ENCODE measurements around the gene SLFNL1.

Gene SLFNL1

DNA sequence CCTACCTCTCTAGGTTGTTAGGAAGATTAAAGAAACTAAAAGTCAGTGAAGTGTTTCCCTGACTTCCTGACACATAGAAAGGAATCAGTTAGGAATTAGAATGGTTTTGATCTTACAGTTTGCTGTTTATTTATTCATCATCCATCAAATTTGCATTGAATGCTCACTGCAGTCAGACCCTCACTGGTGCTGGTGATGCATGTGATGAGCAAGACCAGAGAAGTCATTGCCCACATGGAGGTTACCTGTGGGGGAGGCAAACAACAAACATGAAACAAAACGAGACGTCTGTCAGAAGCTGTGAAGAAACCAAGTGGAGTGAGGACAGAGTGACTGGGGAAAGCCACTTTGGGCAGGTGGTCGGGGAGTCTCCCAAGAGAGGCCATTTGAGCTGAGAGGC, 35.6 kb downstream of the SLFNL1 start:
- TF ChIP-seq, protein P1, sequence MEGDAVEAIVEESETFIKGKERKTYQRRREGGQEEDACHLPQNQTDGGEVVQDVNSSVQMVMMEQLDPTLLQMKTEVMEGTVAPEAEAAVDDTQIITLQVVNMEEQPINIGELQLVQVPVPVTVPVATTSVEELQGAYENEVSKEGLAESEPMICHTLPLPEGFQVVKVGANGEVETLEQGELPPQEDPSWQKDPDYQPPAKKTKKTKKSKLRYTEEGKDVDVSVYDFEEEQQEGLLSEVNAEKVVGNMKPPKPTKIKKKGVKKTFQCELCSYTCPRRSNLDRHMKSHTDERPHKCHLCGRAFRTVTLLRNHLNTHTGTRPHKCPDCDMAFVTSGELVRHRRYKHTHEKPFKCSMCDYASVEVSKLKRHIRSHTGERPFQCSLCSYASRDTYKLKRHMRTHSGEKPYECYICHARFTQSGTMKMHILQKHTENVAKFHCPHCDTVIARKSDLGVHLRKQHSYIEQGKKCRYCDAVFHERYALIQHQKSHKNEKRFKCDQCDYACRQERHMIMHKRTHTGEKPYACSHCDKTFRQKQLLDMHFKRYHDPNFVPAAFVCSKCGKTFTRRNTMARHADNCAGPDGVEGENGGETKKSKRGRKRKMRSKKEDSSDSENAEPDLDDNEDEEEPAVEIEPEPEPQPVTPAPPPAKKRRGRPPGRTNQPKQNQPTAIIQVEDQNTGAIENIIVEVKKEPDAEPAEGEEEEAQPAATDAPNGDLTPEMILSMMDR (IDR thresholded peaks at IDR 0.05; ENCODE audit: extremely low read depth, missing control alignments), result no peak
- no peak for DNase-seq (ENCODE audit: low spot score)

DNA sequence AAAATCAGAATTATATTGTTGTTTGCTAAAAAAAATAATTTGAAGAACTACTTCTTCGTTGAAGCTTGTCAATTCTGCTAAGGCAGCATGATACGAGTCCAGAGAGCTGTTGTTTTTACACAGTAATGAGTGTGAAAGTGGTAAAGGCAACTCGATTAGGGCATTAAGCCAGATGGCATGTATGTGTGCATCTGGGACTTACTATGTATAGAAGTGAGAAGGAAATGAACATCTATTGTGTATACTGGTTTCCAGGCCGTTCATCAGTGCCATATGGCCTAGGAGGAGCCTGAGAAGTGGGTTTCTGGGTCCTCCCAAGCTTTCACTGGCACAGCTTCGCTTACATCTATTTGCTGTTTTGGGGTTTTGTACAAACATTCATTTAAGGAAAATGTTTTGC, 36.4 kb downstream of the SLFNL1 start:
- TF ChIP-seq, protein P1 (IDR thresholded peaks at IDR 0.05; ENCODE audit: extremely low read depth, missing control alignments), result no peak
- DNase-seq (ENCODE audit: low spot score), result no peak

DNA sequence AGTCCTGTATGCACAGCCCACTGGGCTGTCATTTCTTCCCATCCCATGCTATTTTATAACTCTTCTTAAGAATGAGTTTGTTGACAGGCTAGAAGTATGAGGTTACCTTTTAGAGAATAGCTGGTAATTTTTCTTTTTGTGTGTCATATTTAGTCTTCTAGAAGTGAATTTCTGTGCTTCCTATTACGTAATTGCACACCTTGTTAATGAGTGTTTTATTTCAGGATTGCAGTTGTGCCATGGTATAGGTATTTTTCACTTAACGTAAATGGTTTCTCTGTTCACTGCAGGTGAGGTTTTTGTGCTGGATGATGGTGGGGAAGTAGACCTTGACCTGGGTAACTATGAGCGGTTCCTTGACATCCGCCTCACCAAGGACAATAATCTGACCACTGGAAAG, 37.0 kb downstream of the SLFNL1 start:
- no peak for DNase-seq (ENCODE audit: low spot score)
- TF ChIP-seq, protein P1 (IDR thresholded peaks at IDR 0.05; ENCODE audit: extremely low read depth, missing control alignments), result no peak

DNA sequence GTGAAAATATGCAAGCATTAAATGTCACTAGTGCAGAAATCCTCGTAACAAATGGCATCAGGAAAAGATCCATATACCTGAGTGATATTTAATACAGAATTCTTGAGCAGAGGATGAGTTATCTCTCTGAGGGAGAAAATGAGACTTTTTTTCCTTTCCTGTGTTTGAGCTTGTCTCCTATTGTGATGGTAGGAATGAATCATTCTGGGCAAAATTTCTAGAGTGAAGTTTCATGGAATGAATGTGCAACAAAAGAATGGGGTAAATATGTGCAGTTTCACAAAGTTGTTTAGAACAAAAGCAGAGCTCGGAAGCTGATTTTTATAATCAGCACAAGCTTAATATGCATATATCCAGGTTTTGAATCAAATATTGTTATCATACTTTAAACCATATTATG, 37.5 kb downstream of the SLFNL1 start:
- no peak for DNase-seq (ENCODE audit: low spot score)
- TF ChIP-seq, protein P1 (IDR thresholded peaks at IDR 0.05; ENCODE audit: extremely low read depth, missing control alignments), result no peak

DNA sequence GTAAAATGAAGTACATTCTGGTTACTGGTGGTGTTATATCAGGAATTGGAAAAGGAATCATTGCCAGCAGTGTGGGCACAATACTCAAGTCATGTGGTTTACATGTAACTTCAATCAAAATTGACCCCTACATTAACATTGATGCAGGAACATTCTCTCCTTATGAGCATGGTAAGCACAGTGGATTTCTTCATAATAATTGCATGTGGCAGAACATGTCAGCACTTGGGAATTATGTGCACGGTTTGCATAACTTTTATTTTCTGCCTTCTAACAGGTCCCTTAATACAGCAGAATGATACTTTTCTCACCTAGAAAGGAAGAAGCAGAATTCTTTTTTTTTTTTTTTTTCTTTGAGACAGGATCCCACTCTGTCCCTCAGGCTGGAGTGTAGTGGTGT, 38.2 kb downstream of the SLFNL1 start:
- TF ChIP-seq, protein P1 (IDR thresholded peaks at IDR 0.05; ENCODE audit: extremely low read depth, missing control alignments), result no peak
- DNase-seq (ENCODE audit: low spot score), result no peak

DNA sequence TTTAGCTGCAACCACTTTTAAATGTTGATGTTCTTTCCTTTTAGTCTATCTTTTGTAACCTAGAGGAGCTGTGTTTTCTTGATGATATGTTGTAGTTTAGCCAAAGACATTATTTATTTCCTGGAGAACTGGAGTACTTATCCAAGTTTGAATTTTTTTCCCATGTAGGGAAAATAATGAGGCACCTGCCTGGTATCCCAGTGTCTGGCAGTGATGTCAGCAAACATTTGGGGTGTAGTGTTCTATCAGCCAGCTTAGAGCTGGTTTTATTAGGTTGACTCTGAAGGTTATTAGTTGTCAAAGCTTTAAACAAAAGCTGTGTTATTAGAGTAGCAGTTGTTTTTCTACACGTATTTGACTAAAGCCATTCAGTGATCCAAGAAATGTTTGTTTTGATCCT, 38.8 kb downstream of the SLFNL1 start:
- TF ChIP-seq, protein P1 (IDR thresholded peaks at IDR 0.05; ENCODE audit: extremely low read depth, missing control alignments), result no peak
- DNase-seq (ENCODE audit: low spot score), result no peak

DNA sequence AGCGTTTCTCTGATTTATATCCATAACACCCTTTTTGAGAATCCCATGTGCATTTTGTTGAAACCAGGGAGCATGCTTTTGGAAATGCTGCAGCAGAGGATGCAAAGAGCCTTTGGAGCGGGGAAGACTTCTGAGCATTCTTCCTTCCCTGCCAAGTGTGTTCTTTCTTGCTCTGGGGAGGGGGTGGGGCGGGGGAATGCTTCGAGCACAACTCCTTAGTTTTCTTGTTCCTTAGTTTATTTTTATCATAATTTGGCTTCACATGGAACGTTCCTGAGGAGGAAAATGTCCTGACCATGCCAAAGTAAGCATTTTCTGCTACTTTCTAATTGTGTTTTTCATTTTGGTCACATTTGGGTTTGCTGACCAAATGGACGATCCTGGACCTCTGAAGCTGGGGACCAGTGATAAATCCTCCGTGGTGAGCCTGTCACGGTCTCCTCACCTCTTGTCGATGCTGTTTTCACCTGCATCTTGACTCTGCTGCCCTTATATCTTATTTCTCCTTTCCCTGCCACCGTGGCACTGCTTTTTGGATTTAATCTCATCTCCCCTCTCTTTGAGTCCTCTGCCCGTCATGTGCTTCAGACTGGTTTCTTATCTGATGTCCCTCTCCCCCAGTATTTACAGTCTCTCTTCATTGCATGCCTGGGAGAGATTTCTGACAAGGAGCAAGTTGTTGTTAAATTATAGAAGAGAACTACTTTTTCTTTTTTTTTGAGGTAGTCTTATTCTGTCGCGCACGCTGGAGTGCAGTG, 39.7 kb downstream of the SLFNL1 start:
- TF ChIP-seq, protein P1 (IDR thresholded peaks at IDR 0.05; ENCODE audit: extremely low read depth, missing control alignments), result no peak
- no peak for DNase-seq (ENCODE audit: low spot score)
